ENCODE results near the gene FRAT1.

- TF ChIP-seq, protein P1, sequence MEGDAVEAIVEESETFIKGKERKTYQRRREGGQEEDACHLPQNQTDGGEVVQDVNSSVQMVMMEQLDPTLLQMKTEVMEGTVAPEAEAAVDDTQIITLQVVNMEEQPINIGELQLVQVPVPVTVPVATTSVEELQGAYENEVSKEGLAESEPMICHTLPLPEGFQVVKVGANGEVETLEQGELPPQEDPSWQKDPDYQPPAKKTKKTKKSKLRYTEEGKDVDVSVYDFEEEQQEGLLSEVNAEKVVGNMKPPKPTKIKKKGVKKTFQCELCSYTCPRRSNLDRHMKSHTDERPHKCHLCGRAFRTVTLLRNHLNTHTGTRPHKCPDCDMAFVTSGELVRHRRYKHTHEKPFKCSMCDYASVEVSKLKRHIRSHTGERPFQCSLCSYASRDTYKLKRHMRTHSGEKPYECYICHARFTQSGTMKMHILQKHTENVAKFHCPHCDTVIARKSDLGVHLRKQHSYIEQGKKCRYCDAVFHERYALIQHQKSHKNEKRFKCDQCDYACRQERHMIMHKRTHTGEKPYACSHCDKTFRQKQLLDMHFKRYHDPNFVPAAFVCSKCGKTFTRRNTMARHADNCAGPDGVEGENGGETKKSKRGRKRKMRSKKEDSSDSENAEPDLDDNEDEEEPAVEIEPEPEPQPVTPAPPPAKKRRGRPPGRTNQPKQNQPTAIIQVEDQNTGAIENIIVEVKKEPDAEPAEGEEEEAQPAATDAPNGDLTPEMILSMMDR (IDR thresholded peaks at IDR 0.05): no peak
- no peak for TF ChIP-seq POLR2A (IDR thresholded peaks at IDR 0.05; ENCODE audit: low read depth)
- TF ChIP-seq POLR2AphosphoS5 (IDR thresholded peaks at IDR 0.05): no peak
- no peak for TF ChIP-seq EP300 (IDR thresholded peaks at IDR 0.05)
Observed at GRCh38 chr10:97321804-97322190, 2.7 kb downstream of the FRAT1 start.
